Measurements from ENCODE around the gene NUMBL. TPM values are rescaled to one million over a fixed set of nuclear protein-coding genes. Genes with fewer than 3 reads are reported as not detected.

Gene NUMBL
- total and polyA plus RNA-seq, 4 donors, result 13.2 to 41.2 (median 17.1) TPM

GRCh38 chr19:40617961-40618360 lies 72.5 kb downstream of the NUMBL start:
- H3K4me1 ChIP-seq (ENCODE audit: control insufficient read depth in 5 of 5, insufficient read depth in 5 of 5, low read length in 5 of 5), result peaks cover 0 to 22% (median 5%) of the 10 kb centered on the region in 5 donors
- H3K27me3 ChIP-seq (ENCODE audit: control insufficient read depth in 3 of 3, insufficient read depth in 3 of 3, low read length in 2 of 3), result no peaks in the 10 kb centered on the region
- DNase-seq (no peak), ATAC-seq (ENCODE audit: insufficient read depth, low FRiP score) (no peak)
- TF ChIP-seq CTCF (IDR thresholded peaks at IDR 0.05; ENCODE audit: control extremely low read depth, extremely low read depth), result no peak
- H3K9me3 ChIP-seq (ENCODE audit: control insufficient read depth in 4 of 4, insufficient read depth in 3 of 4, low read length in 3 of 4), result no peaks in the 10 kb centered on the region
- H3K27ac ChIP-seq (ENCODE audit: low read depth in 1 of 2, low read length in 1 of 2), result no peak overlapping the region
- 96% methylated on average over 4 of the region's 4 CpGs for WGBS, 2 donors
- peaks cover 0 to 35% (median 24%) of the 10 kb centered on the region in 4 donors for H3K36me3 ChIP-seq (ENCODE audit: control insufficient read depth in 4 of 4, insufficient read depth in 4 of 4, low read length in 4 of 4)
- no peak overlapping the region for H3K9ac ChIP-seq (ENCODE audit: insufficient read depth in 1 of 2, low read length in 2 of 2)
- H3K4me3 ChIP-seq, result no peak overlapping the region

DNA sequence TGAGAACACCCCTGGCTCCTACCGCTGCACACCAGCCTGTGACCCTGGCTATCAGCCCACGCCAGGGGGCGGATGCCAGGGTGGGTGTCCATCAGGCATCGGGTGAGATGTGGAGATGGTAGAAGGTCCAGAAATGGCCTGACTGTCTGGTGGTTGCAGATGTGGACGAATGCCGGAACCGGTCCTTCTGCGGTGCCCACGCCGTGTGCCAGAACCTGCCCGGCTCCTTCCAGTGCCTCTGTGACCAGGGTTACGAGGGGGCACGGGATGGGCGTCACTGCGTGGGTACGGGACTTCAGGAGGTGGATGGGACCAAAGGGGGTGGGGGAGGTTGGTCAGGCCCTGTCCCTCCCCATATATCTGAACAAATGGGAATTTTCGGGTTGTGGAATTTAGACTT lies 73.5 kb downstream of the NUMBL start:
- no peak for DNase-seq

GRCh38 chr19:40616178-40616577 lies 74.3 kb downstream of the NUMBL start:
- DNase-seq (no peak), ATAC-seq (ENCODE audit: insufficient read depth, low FRiP score) (no peak)
- Histone ChIP-seq H3K27ac (ENCODE audit: low read depth in 1 of 2, low read length in 1 of 2) (peak overlapping the region in 1 of 2 donors; percentile 22), H3K9ac (ENCODE audit: insufficient read depth in 1 of 2, low read length in 2 of 2) (no peak overlapping the region), H3K4me1 (ENCODE audit: control insufficient read depth in 5 of 5, insufficient read depth in 5 of 5, low read length in 5 of 5) (peaks cover 0 to 22% (median 10%) of the 10 kb centered on the region in 5 donors), H3K4me3 (no peak overlapping the region), H3K27me3 (ENCODE audit: control insufficient read depth in 3 of 3, insufficient read depth in 3 of 3, low read length in 2 of 3) (no peaks in the 10 kb centered on the region), H3K9me3 (ENCODE audit: control insufficient read depth in 4 of 4, insufficient read depth in 3 of 4, low read length in 3 of 4) (no peaks in the 10 kb centered on the region), H3K36me3 (ENCODE audit: control insufficient read depth in 4 of 4, insufficient read depth in 4 of 4, low read length in 4 of 4) (peaks cover 0 to 30% (median 19%) of the 10 kb centered on the region in 4 donors)
- no peak for TF ChIP-seq CTCF (IDR thresholded peaks at IDR 0.05; ENCODE audit: control extremely low read depth, extremely low read depth)
- 87 to 96% methylated on average over 5 of the region's 5 CpGs for WGBS, 2 donors

More for the DNA sequence above, 73.5 kb downstream of the NUMBL start:
- ATAC-seq (ENCODE audit: insufficient read depth, low FRiP score), result no peak
- peaks cover 0 to 22% (median 10%) of the 10 kb centered on the region in 5 donors for H3K4me1 ChIP-seq (ENCODE audit: control insufficient read depth in 5 of 5, insufficient read depth in 5 of 5, low read length in 5 of 5)
- H3K9me3 ChIP-seq (ENCODE audit: control insufficient read depth in 4 of 4, insufficient read depth in 3 of 4, low read length in 3 of 4), result no peaks in the 10 kb centered on the region
- H3K27ac ChIP-seq (ENCODE audit: low read depth in 1 of 2, low read length in 1 of 2), result no peak overlapping the region
- peaks cover 0 to 35% (median 21%) of the 10 kb centered on the region in 4 donors for H3K36me3 ChIP-seq (ENCODE audit: control insufficient read depth in 4 of 4, insufficient read depth in 4 of 4, low read length in 4 of 4)
- no peaks in the 10 kb centered on the region for H3K27me3 ChIP-seq (ENCODE audit: control insufficient read depth in 3 of 3, insufficient read depth in 3 of 3, low read length in 2 of 3)
- WGBS, 2 donors, result 94 to 97% methylated on average over 17 of the region's 17 CpGs
- TF ChIP-seq CTCF (IDR thresholded peaks at IDR 0.05; ENCODE audit: control extremely low read depth, extremely low read depth), result no peak
- no peak overlapping the region for H3K4me3 ChIP-seq
- H3K9ac ChIP-seq (ENCODE audit: insufficient read depth in 1 of 2, low read length in 2 of 2), result no peak overlapping the region

Small RNA genes within 50 kb of the gene (small RNA-seq; reads per million reads assigned to genes)
- gene RNU6-195P (ENCODE audit: low replicate concordance), result not detected

Other genes starting within 250 kb of the NUMBL start
- gene SERTAD3, start 246.3 kb downstream of the NUMBL start, total RNA-seq, result 10 to 100 TPM; 33.0 to 37.5 TPM
- gene SERTAD3, start 246.3 kb downstream of the NUMBL start, polyA plus RNA-seq, result 10 to 100 TPM; 28.9 to 34.6 TPM
- 100 to 1,000 TPM; 135 to 190 TPM for gene BLVRB, start 224.9 kb downstream of the NUMBL start, total RNA-seq
- gene BLVRB, start 224.9 kb downstream of the NUMBL start, polyA plus RNA-seq, result 100 to 1,000 TPM; 331 to 413 TPM
- gene SPTBN4, start 223.7 kb downstream of the NUMBL start, total RNA-seq, result under 1 TPM; 0.68 to 0.80 TPM
- gene SPTBN4, start 223.7 kb downstream of the NUMBL start, polyA plus RNA-seq, result under 1 TPM; 0.58 to 0.75 TPM
- 100 to 1,000 TPM in 1 of 2 donors, 10 to 100 TPM in 1; 21.1 to 105 TPM for gene SHKBP1, start 113.8 kb downstream of the NUMBL start, total RNA-seq
- 100 to 1,000 TPM in 1 of 2 donors, 10 to 100 TPM in 1; 89.0 to 191 TPM for gene SHKBP1, start 113.8 kb downstream of the NUMBL start, polyA plus RNA-seq
- 100 to 1,000 TPM; 203 to 290 TPM for gene LTBP4, start 89.3 kb downstream of the NUMBL start, total RNA-seq
- gene LTBP4, start 89.3 kb downstream of the NUMBL start, polyA plus RNA-seq, result 10 to 100 TPM; 73.0 to 99.4 TPM
- 10 to 100 TPM; 45.4 to 78.8 TPM for gene COQ8B, start 26.2 kb upstream of the NUMBL start, total RNA-seq
- 10 to 100 TPM; 34.7 to 59.1 TPM for gene COQ8B, start 26.2 kb upstream of the NUMBL start, polyA plus RNA-seq
- gene ITPKC, start 26.5 kb upstream of the NUMBL start, total RNA-seq, result 10 to 100 TPM; 28.0 to 38.5 TPM
- 10 to 100 TPM; 47.6 to 97.2 TPM for gene ITPKC, start 26.5 kb upstream of the NUMBL start, polyA plus RNA-seq
- 10 to 100 TPM in 1 of 2 donors, 1 to 10 TPM in 1; 5.3 to 23.7 TPM for gene ACTMAP, start 59.8 kb upstream of the NUMBL start, total RNA-seq
- 10 to 100 TPM in 1 of 2 donors, 1 to 10 TPM in 1; 6.8 to 27.7 TPM for gene ACTMAP, start 59.8 kb upstream of the NUMBL start, polyA plus RNA-seq
- gene SNRPA, start 60.6 kb upstream of the NUMBL start, total RNA-seq, result 10 to 100 TPM; 47.4 to 77.4 TPM
- 10 to 100 TPM; 44.5 to 69.9 TPM for gene SNRPA, start 60.6 kb upstream of the NUMBL start, polyA plus RNA-seq
- 1 to 10 TPM in 1 of 2 donors, not detected in 1; 3.2 TPM for gene MIA, start 84.9 kb upstream of the NUMBL start, total RNA-seq
- gene MIA, start 84.9 kb upstream of the NUMBL start, polyA plus RNA-seq, result 1 to 10 TPM in 1 of 2 donors, under 1 TPM in 1; 0.75 to 4.6 TPM
- gene RAB4B, start 87.6 kb upstream of the NUMBL start, total RNA-seq, result 10 to 100 TPM; 11.5 to 73.0 TPM
- gene RAB4B, start 87.6 kb upstream of the NUMBL start, polyA plus RNA-seq, result 10 to 100 TPM; 78.6 to 90.9 TPM
- 100 to 1,000 TPM; 130 to 157 TPM for gene EGLN2, start 108.5 kb upstream of the NUMBL start, total RNA-seq
- gene EGLN2, start 108.5 kb upstream of the NUMBL start, polyA plus RNA-seq, result 100 to 1,000 TPM; 132 to 133 TPM
- 1 to 10 TPM in 1 of 2 donors, under 1 TPM in 1; 0.97 to 1.7 TPM for gene CYP2A6, start 159.8 kb upstream of the NUMBL start, total RNA-seq
- under 1 TPM; 0.45 to 0.57 TPM for gene CYP2A6, start 159.8 kb upstream of the NUMBL start, polyA plus RNA-seq
- gene CYP2A7, start 191.6 kb upstream of the NUMBL start, total RNA-seq, result 1 to 10 TPM in 1 of 2 donors, not detected in 1; 1.6 TPM
- gene CYP2A7, start 191.6 kb upstream of the NUMBL start, polyA plus RNA-seq, result under 1 TPM; 0.11 to 0.14 TPM